ENCODE data around the gene SVIL.

The SVIL gene

GRCh38 chr10:29650552-29650944 lies 15.8 kb upstream of the SVIL start:
- TF ChIP-seq TEAD4 (IDR thresholded peaks at IDR 0.05) (no peak), RAD21 (IDR thresholded peaks at IDR 0.05; ENCODE audit: low read depth) (no peak), FOXM1 (IDR thresholded peaks at IDR 0.05; ENCODE audit: borderline replicate concordance, low read depth) (no peak), REST (IDR thresholded peaks at IDR 0.05; ENCODE audit: low read depth) (no peak), YY1 (IDR thresholded peaks at IDR 0.05; ENCODE audit: low read depth) (no peak), EGR1 (IDR thresholded peaks at IDR 0.05) (no peak), EP300 (IDR thresholded peaks at IDR 0.05; ENCODE audit: borderline replicate concordance) (no peak), TCF12 (IDR thresholded peaks at IDR 0.05; ENCODE audit: low read depth) (no peak), MAX (IDR thresholded peaks at IDR 0.05) (no peak), CREB1 (IDR thresholded peaks at IDR 0.05; ENCODE audit: low read depth) (no peak)

GRCh38 chr10:29649561-29650551 lies 15.1 kb upstream of the SVIL start:
- TF ChIP-seq YY1 (IDR thresholded peaks at IDR 0.05; ENCODE audit: low read depth) (no peak), REST (IDR thresholded peaks at IDR 0.05; ENCODE audit: low read depth) (no peak), ZBTB7A (IDR thresholded peaks at IDR 0.05; ENCODE audit: low read depth) (no peak), CREB1 (IDR thresholded peaks at IDR 0.05; ENCODE audit: low read depth) (no peak), USF1 (IDR thresholded peaks at IDR 0.05) (no peak), TEAD4 (IDR thresholded peaks at IDR 0.05) (no peak), FOXM1 (IDR thresholded peaks at IDR 0.05; ENCODE audit: borderline replicate concordance, low read depth) (no peak), NFIC (IDR thresholded peaks at IDR 0.05) (no peak), TAF1 (IDR thresholded peaks at IDR 0.05; ENCODE audit: low read depth) (no peak), MAX (IDR thresholded peaks at IDR 0.05) (no peak), EGR1 (IDR thresholded peaks at IDR 0.05) (no peak)

GRCh38 chr10:29648983-29649268 lies 14.2 kb upstream of the SVIL start:
- TF ChIP-seq CEBPB (IDR thresholded peaks at IDR 0.05): no peak
- no peak for TF ChIP-seq EGR1 (IDR thresholded peaks at IDR 0.05)
- TF ChIP-seq CREB1 (IDR thresholded peaks at IDR 0.05; ENCODE audit: low read depth): no peak
- TF ChIP-seq NFIC (IDR thresholded peaks at IDR 0.05): no peak
- TF ChIP-seq YY1 (IDR thresholded peaks at IDR 0.05; ENCODE audit: low read depth): no peak
- no peak for TF ChIP-seq FOXM1 (IDR thresholded peaks at IDR 0.05; ENCODE audit: borderline replicate concordance, low read depth)
- no peak for TF ChIP-seq TAF1 (IDR thresholded peaks at IDR 0.05; ENCODE audit: low read depth)
- no peak for TF ChIP-seq ZBTB7A (IDR thresholded peaks at IDR 0.05; ENCODE audit: low read depth)
- TF ChIP-seq REST (IDR thresholded peaks at IDR 0.05; ENCODE audit: low read depth): no peak
- no peak for TF ChIP-seq USF1 (IDR thresholded peaks at IDR 0.05)
- TF ChIP-seq TCF12 (IDR thresholded peaks at IDR 0.05; ENCODE audit: low read depth): no peak
- no peak for TF ChIP-seq TEAD4 (IDR thresholded peaks at IDR 0.05)
- TF ChIP-seq MAX (IDR thresholded peaks at IDR 0.05): no peak
- TF ChIP-seq EP300 (IDR thresholded peaks at IDR 0.05; ENCODE audit: borderline replicate concordance): no peak
- TF ChIP-seq RAD21 (IDR thresholded peaks at IDR 0.05; ENCODE audit: low read depth): no peak
